GM19099 (cell line): ENCODE results near the gene RPL18A.

Experiments used
- POLR2A ChIP-seq: IDR thresholded peaks from 3 replicates; pipeline ENCODE4 v1.6.1; 2011; ENCODE audit warnings: low read depth; ENCODE audit not compliant: insufficient read length; ENCODE audit errors: extremely low read depth

The RPL18A gene

GRCh38 chr19:17835182-17836006 is 24.3 kb upstream of the RPL18A start:
- no peak for TF ChIP-seq POLR2A

- no peak for TF ChIP-seq POLR2A
Measured at GRCh38 chr19:17836530-17836929, 23.2 kb upstream of the RPL18A start.

DNA sequence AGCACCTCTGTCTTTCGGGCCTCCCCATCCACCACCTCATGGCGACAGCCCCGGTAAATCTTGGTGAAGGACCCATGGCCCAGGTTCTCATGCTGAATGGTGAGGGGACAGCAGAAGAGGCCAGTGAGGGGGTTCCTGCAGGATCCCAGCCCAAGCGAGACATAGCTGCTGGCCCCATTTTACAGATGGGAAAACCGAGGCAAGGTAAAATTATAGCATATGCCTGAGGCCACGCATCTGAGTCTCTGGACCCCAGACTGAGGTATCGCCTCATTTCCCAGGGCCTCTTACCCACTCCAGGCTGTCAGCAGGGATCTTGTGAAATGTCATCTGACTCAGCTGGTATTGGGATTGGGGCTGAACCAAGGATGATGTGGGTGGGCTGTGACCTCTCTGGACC is 21.7 kb upstream of the RPL18A start:
- no peak for TF ChIP-seq POLR2A

GRCh38 chr19:17840019-17840418 is 19.7 kb upstream of the RPL18A start:
- TF ChIP-seq POLR2A: no peak

GRCh38 chr19:17841371-17841809 is 18.3 kb upstream of the RPL18A start:
- TF ChIP-seq POLR2A: no peak

- TF ChIP-seq POLR2A: no peak
Measured at GRCh38 chr19:17841810-17842662, 17.7 kb upstream of the RPL18A start.

GRCh38 chr19:17842663-17843291 is 16.9 kb upstream of the RPL18A start:
- no peak for TF ChIP-seq POLR2A

DNA sequence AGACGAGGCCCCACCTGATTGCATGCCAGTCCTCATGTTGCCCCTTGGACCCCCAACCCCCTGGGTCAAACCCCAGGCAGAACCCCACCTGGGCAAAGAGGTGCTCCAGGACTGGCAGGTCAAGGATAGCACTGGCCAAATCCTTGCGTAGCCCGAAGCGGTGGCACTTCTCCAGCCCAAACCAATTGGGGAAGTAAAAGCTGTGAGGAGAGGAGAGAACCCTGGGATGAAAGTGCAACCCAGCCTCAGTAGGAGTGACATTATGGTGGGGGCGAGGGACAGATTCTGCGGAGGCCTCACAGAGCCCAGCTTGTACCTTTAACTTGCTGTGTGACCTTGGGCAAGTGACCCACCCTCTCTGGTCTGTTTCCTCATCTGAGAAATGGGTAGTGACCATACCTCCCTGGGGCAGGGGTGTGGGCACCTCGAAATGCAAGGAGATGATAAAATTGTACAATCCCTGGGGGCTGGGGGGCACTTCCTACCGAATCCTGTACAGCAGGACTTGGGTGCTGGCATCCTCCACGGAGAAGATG is 16.4 kb upstream of the RPL18A start:
- no peak for TF ChIP-seq POLR2A

DNA sequence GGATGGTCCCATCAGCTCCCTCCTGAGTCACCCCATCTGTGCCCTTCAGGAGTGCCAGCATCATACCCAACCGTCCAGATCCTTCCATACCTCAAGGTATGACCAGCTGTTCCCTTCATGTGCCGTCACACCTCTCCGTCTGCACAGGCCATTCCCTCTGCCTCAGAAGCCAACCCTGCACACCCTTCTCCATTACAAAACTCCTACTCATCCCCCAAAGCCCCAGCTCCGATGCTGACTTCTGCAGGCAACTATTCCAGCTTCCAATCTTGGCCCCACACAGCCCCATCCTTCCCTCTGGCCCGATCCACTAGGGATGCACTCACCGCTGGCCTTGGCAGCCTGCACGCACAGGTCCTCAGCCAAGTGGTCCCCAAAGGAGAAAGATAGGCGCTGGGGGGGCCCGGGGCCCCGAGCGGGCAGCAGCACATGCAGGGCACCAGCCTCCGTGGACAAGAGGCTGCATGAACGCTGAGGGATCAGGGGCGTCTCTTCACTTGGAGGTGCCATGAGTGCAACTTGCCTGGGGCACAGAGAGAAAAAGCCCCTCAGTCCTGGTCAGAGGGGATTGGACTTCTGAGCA is 15.7 kb upstream of the RPL18A start:
- no peak for TF ChIP-seq POLR2A

GRCh38 chr19:17846146-17846545 is 13.6 kb upstream of the RPL18A start:
- no peak for TF ChIP-seq POLR2A

GRCh38 chr19:17847538-17848366 is 12.0 kb upstream of the RPL18A start, which contains the start of gene JAK3:
TSS of gene JAK3 (minus strand) at chr19:17847982. CDS start at chr19:17844417, 3,565 bp downstream.
- peak; percentile 87 for TF ChIP-seq POLR2A

DNA sequence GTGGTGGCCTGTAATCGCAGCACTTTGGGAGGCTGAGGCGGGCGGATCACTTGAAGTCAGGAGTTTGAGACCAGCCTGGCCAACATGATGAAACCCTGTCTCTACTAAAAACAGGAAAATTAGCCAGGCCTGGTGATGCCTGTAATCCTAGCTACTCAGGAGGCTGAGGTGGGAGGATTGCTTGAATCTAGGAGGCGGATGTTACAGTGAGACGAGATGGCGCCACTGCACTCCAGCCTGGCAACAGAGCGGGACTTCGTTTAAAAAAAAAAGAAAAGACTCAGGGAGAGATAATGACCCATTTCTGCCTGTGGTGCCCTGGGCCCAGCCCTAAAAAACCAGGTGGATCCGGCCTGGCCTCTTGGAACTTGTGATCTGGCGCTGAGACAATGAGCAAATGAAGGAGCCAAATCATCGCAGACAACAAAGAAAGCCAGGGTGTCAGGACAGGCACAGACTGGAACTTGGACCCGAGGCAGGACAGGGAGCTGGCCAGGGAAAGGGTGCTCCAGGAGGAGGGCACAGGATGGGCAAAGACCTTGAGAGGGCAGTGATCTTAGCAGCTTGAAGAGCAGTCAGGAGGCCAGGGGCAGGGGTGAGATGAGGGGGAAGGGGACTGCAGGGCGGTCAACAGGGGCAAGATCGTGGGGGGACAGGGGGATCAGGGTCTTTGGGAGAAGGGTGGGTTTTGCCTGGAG is 11.0 kb upstream of the RPL18A start:
- no peak for TF ChIP-seq POLR2A

DNA sequence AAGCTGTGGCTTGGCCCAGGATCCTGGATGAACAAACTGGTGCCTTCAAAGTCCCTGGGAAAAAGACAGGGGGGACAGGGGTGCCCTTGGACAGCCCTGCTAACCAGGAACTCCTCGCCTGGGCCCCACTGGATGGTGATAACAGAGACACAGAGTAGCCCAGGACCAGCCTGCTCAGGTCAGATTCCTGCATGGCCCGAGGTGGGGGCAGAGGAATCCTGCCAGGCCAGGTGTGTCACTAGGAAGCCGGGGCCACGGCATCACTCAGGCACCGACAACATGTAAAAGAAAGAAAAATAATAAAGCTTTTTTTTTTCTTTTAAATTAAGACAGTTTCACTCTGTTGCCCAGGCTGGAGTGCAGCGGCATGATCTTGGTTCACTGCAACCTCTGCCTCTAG is 5.6 kb upstream of the RPL18A start:
- no peak for TF ChIP-seq POLR2A
